Spleen (tissue), 7 donors: ENCODE data around the gene SLC25A1.

Experiments used
- POLR2A ChIP-seq, 3 donors: fragments of 450-650 bp; IDR thresholded peaks; one replicate each; pipeline ENCODE4 v1.5.1; 2017; ENCODE audit warnings: antibody characterized with exemption in 3 of 3, mild to moderate bottlenecking in 1 of 3
- TF ChIP-seq, protein P1 (sequence below), 11 experiments: fragments of 200-600 bp in 7 of 11; fragments of 450-650 bp in 4 of 11; sonication (generic) in 4 of 11; IDR thresholded peaks in 8 of 11; conservative IDR thresholded peaks in 3 of 11; 1 replicate in 7 of 11; 2 replicates in 4 of 11; pipeline versions ENCODE4 v1.4.0 to v1.8.0; 2016 to 2021; ENCODE audit warnings: antibody characterized with exemption in 11 of 11, inconsistent platforms in 4 of 11, mild to moderate bottlenecking in 1 of 11
- donor health status: DM: no; HTN: no; CAD: no; lungs with moderate emphysema.
- donor health status: DM: no; HTN: no; CAD: no.
- donor health status: DM: no; HTN: no; CAD: no.

DNA sequence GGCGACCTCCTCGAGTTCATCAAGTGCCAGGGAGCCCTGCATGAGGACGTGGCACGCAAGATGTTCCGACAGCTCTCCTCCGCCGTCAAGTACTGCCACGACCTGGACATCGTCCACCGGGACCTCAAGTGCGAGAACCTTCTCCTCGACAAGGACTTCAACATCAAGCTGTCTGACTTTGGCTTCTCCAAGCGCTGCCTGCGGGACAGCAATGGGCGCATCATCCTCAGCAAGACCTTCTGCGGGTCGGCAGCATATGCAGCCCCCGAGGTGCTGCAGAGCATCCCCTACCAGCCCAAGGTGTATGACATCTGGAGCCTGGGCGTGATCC is 46.9 kb downstream of the SLC25A1 start:
- TF ChIP-seq, protein P1, sequence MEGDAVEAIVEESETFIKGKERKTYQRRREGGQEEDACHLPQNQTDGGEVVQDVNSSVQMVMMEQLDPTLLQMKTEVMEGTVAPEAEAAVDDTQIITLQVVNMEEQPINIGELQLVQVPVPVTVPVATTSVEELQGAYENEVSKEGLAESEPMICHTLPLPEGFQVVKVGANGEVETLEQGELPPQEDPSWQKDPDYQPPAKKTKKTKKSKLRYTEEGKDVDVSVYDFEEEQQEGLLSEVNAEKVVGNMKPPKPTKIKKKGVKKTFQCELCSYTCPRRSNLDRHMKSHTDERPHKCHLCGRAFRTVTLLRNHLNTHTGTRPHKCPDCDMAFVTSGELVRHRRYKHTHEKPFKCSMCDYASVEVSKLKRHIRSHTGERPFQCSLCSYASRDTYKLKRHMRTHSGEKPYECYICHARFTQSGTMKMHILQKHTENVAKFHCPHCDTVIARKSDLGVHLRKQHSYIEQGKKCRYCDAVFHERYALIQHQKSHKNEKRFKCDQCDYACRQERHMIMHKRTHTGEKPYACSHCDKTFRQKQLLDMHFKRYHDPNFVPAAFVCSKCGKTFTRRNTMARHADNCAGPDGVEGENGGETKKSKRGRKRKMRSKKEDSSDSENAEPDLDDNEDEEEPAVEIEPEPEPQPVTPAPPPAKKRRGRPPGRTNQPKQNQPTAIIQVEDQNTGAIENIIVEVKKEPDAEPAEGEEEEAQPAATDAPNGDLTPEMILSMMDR (IDR thresholded peaks at IDR 0.05 in 8 of 11, conservative IDR thresholded peaks at IDR 0.05 in 3 of 11) = no peak
- TF ChIP-seq POLR2A (IDR thresholded peaks at IDR 0.05) = no peak
